LNCAP (cell line): Measurements from ENCODE around the gene COMT.

Experiments
- TF ChIP-seq, protein P1 (sequence below): fragments of 450-650 bp; IDR thresholded peaks from 2 replicates; pipeline ENCODE4 v1.5.1; 2017; ENCODE audit warnings: mild to moderate bottlenecking

COMT gene

DNA sequence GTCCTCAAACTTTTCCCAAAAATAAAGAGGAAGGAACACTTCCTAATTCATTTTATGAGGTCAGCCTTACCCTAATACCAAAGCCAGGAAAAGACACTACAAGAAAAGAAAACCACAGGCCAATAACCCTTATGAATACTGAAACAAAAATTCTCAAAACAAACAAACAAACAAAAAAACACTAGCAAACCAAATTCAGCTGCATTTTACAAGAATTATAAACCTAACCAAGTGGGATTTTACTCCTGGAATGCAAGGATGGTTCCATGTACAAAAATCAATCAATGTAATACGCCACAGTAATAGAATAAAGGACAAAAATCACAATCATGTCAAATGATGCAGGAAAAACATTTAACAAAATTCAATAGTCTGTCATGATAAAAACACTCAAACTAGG lies 61.7 kb downstream of the COMT start:
- TF ChIP-seq, protein P1, sequence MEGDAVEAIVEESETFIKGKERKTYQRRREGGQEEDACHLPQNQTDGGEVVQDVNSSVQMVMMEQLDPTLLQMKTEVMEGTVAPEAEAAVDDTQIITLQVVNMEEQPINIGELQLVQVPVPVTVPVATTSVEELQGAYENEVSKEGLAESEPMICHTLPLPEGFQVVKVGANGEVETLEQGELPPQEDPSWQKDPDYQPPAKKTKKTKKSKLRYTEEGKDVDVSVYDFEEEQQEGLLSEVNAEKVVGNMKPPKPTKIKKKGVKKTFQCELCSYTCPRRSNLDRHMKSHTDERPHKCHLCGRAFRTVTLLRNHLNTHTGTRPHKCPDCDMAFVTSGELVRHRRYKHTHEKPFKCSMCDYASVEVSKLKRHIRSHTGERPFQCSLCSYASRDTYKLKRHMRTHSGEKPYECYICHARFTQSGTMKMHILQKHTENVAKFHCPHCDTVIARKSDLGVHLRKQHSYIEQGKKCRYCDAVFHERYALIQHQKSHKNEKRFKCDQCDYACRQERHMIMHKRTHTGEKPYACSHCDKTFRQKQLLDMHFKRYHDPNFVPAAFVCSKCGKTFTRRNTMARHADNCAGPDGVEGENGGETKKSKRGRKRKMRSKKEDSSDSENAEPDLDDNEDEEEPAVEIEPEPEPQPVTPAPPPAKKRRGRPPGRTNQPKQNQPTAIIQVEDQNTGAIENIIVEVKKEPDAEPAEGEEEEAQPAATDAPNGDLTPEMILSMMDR: no peak

DNA sequence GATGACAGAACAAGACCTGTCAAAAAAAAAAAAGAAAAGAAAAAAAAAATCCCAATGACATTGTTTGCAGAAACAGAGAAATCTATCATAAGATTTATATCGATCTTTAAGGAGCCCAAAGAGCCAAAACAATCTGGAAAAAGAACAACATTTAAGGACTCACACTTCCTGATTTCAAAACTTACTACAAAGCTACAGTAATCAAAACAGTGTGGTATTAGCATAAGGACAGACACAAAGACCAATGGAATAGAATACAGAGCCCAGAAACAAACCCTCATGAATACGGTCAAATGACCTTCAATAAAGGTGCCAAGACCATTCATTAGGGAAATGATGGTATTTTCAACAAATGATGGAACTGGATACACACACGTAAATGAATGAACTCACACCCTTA lies 62.9 kb downstream of the COMT start:
- TF ChIP-seq, protein P1: no peak

- TF ChIP-seq, protein P1: no peak
Measured at GRCh38 chr22:20008221-20008995, 66.8 kb downstream of the COMT start.

- TF ChIP-seq, protein P1: no peak
Measured at GRCh38 chr22:20009018-20009491, 67.5 kb downstream of the COMT start.

DNA sequence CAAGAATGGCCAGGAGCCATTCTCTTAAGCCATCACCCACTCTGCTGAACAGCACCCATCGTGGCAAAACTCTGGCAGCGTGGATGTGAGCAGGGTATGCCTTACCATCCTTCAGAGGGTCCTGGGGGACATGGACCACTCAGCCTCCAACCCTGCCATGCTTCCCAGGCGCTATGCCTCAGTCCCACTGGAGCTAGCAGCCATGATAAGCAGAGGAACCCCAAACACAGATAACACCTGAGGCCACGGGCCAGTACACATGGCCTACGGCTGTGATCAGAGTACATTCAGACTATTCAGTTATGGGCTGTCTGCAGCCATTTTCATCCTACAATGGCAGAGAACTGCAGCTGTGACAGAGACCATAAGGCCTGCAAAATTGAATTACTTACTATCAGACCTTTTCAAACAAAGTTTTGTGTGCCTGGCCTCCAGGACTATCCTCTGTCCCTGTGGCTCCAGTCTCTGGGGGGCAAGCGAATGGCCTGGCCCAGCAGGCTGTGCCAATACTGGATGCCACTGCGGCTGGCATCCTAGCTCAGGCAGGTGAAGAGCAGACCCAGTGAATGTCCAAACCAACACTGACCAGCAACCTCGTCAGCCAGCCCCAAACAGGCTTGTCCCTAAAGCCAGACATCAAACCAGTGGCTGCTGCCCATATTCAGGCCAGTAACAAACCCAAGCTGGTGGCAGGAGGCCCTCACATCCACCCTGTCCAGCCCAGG lies 68.2 kb downstream of the COMT start:
- TF ChIP-seq, protein P1: no peak

GRCh38 chr22:20010307-20011122 lies 68.9 kb downstream of the COMT start:
- TF ChIP-seq, protein P1: no peak

GRCh38 chr22:20011123-20011992 lies 69.8 kb downstream of the COMT start:
- TF ChIP-seq, protein P1: no peak
